GM19452 (cell line): ENCODE results near the gene ATXN7L3.

Experiments
- ATAC-seq: cut with Tn5 transposase; IDR thresholded peaks from one replicate; pipeline ENCODE4 v1.9.1; 2021; ENCODE audit not compliant: unreplicated experiment

Gene ATXN7L3

GRCh38 chr17:44218344-44219107 is 18.8 kb upstream of the ATXN7L3 start:
- peak; percentile 38 for ATAC-seq

GRCh38 chr17:44217738-44218343 is 18.2 kb upstream of the ATXN7L3 start:
- no peak for ATAC-seq

- ATAC-seq = no peak
Observed at GRCh38 chr17:44216694-44217093, 17.0 kb upstream of the ATXN7L3 start.

GRCh38 chr17:44216173-44216572 is 16.5 kb upstream of the ATXN7L3 start:
- no peak for ATAC-seq

GRCh38 chr17:44214896-44215295 is 15.2 kb upstream of the ATXN7L3 start:
- no peak for ATAC-seq

- no peak for ATAC-seq
Observed at GRCh38 chr17:44214230-44214494, 14.5 kb upstream of the ATXN7L3 start.

GRCh38 chr17:44213403-44214229 is 13.9 kb upstream of the ATXN7L3 start:
- no peak for ATAC-seq

- no peak for ATAC-seq
Observed at GRCh38 chr17:44212507-44213402, 13.1 kb upstream of the ATXN7L3 start.

- no peak for ATAC-seq
Observed at GRCh38 chr17:44211281-44212265, 11.9 kb upstream of the ATXN7L3 start.

- ATAC-seq = peak; percentile 85
Observed at GRCh38 chr17:44210342-44211192, 10.9 kb upstream of the ATXN7L3 start.

- ATAC-seq = no peak
Observed at GRCh38 chr17:44209786-44210341, 10.2 kb upstream of the ATXN7L3 start.

- ATAC-seq = no peak
Observed at GRCh38 chr17:44207743-44208142, 8.1 kb upstream of the ATXN7L3 start.

GRCh38 chr17:44207319-44207718 is 7.6 kb upstream of the ATXN7L3 start:
- no peak for ATAC-seq

- ATAC-seq = no peak
Observed at GRCh38 chr17:44206825-44207155, 7.1 kb upstream of the ATXN7L3 start.

- no peak for ATAC-seq
Observed at GRCh38 chr17:44205962-44206824, 6.5 kb upstream of the ATXN7L3 start.

- no peak for ATAC-seq
Observed at GRCh38 chr17:44204441-44204882, 4.8 kb upstream of the ATXN7L3 start.

- no peak for ATAC-seq
Observed at GRCh38 chr17:44203731-44204440, 4.2 kb upstream of the ATXN7L3 start.
